HG03342 (cell line): ENCODE measurements around the gene EPB41L3.

ENCODE experiments used
- ATAC-seq: cut with Tn5 transposase; IDR thresholded peaks from one replicate; pipeline ENCODE4 v1.9.1; 2021; ENCODE audit warnings: mild to moderate bottlenecking, moderate library complexity; ENCODE audit not compliant: unreplicated experiment

Gene EPB41L3

GRCh38 chr18:5456577-5457461, 87.0 kb downstream of the EPB41L3 start:
- ATAC-seq: no peak

- no peak for ATAC-seq
Observed at GRCh38 chr18:5455674-5456073, 88.1 kb downstream of the EPB41L3 start.

- no peak for ATAC-seq
Observed at GRCh38 chr18:5452943-5453443, 90.8 kb downstream of the EPB41L3 start.

- no peak for ATAC-seq
Observed at GRCh38 chr18:5451871-5452270, 91.9 kb downstream of the EPB41L3 start.

GRCh38 chr18:5451150-5451549, 92.6 kb downstream of the EPB41L3 start:
- no peak for ATAC-seq

GRCh38 chr18:5449858-5450509, 93.8 kb downstream of the EPB41L3 start:
- no peak for ATAC-seq

GRCh38 chr18:5447442-5447841, 96.4 kb downstream of the EPB41L3 start:
- ATAC-seq: no peak

- no peak for ATAC-seq
Observed at GRCh38 chr18:5444847-5445246, 99.0 kb downstream of the EPB41L3 start.

GRCh38 chr18:5444269-5444668, 99.5 kb downstream of the EPB41L3 start:
- no peak for ATAC-seq

GRCh38 chr18:5439986-5440696, 103.7 kb downstream of the EPB41L3 start:
- no peak for ATAC-seq

- ATAC-seq: no peak
Observed at GRCh38 chr18:5434425-5434824, 109.4 kb downstream of the EPB41L3 start.

GRCh38 chr18:5431836-5432575, 111.8 kb downstream of the EPB41L3 start:
- ATAC-seq: no peak

- ATAC-seq: no peak
Observed at GRCh38 chr18:5430131-5430530, 113.7 kb downstream of the EPB41L3 start.

GRCh38 chr18:5429681-5430080, 114.1 kb downstream of the EPB41L3 start:
- no peak for ATAC-seq

- ATAC-seq: no peak
Observed at GRCh38 chr18:5425721-5426120, 118.1 kb downstream of the EPB41L3 start.

GRCh38 chr18:5424903-5425664, 118.7 kb downstream of the EPB41L3 start:
- peak; percentile 55 for ATAC-seq

GRCh38 chr18:5422626-5423025, 121.2 kb downstream of the EPB41L3 start:
- no peak for ATAC-seq

GRCh38 chr18:5421981-5422380, 121.8 kb downstream of the EPB41L3 start:
- no peak for ATAC-seq

GRCh38 chr18:5420906-5421305, 122.9 kb downstream of the EPB41L3 start:
- no peak for ATAC-seq

GRCh38 chr18:5419601-5420000, 124.2 kb downstream of the EPB41L3 start:
- no peak for ATAC-seq
